GM18520 (cell line): ENCODE data around the gene ARHGEF4.
A peak's percentile ranks its signal among the peaks of the same experiment; 100 is the strongest.

Source experiments
- ATAC-seq: cut with Tn5 transposase; IDR thresholded peaks from one replicate; pipeline ENCODE4 v1.9.1; 2021; ENCODE audit not compliant: unreplicated experiment

Gene ARHGEF4

GRCh38 chr2:130850788-130851623 lies 14.3 kb downstream of the ARHGEF4 start:
- ATAC-seq: no peak

- ATAC-seq: no peak
Measured at GRCh38 chr2:130851624-130852382, 15.1 kb downstream of the ARHGEF4 start.

GRCh38 chr2:130852521-130853115 lies 15.9 kb downstream of the ARHGEF4 start:
- ATAC-seq: no peak

- no peak for ATAC-seq
Measured at GRCh38 chr2:130853391-130853790, 16.7 kb downstream of the ARHGEF4 start.

GRCh38 chr2:130854301-130854700 lies 17.6 kb downstream of the ARHGEF4 start:
- ATAC-seq: no peak

- no peak for ATAC-seq
Measured at GRCh38 chr2:130864830-130865800, 28.4 kb downstream of the ARHGEF4 start.

- no peak for ATAC-seq
Measured at GRCh38 chr2:130869441-130870160, 32.9 kb downstream of the ARHGEF4 start.

GRCh38 chr2:130870161-130870485 lies 33.4 kb downstream of the ARHGEF4 start:
- ATAC-seq: no peak

- no peak for ATAC-seq
Measured at GRCh38 chr2:130870779-130871178, 34.1 kb downstream of the ARHGEF4 start.

- ATAC-seq: no peak
Measured at GRCh38 chr2:130871843-130872740, 35.4 kb downstream of the ARHGEF4 start.

- ATAC-seq: no peak
Measured at GRCh38 chr2:130872741-130873125, 36.0 kb downstream of the ARHGEF4 start.

GRCh38 chr2:130873700-130874346 lies 37.1 kb downstream of the ARHGEF4 start:
- peak; percentile 53 for ATAC-seq

GRCh38 chr2:130874512-130874911 lies 37.8 kb downstream of the ARHGEF4 start:
- no peak for ATAC-seq

GRCh38 chr2:130875935-130876334 lies 39.2 kb downstream of the ARHGEF4 start:
- no peak for ATAC-seq

GRCh38 chr2:130877258-130877657 lies 40.5 kb downstream of the ARHGEF4 start:
- ATAC-seq: no peak

GRCh38 chr2:130878316-130878715 lies 41.6 kb downstream of the ARHGEF4 start:
- no peak for ATAC-seq

- no peak for ATAC-seq
Measured at GRCh38 chr2:130878933-130879332, 42.2 kb downstream of the ARHGEF4 start.

- no peak for ATAC-seq
Measured at GRCh38 chr2:130882111-130882690, 45.5 kb downstream of the ARHGEF4 start.
